IPS DF 19.7 (cell line): ENCODE data around the gene TRIM46.
A peak's percentile ranks its signal among the peaks of the same experiment; 100 is the strongest.
"Not testable (repeated sequence)": the region's sequence is repeated elsewhere in the genome, so short reads cannot be mapped to it uniquely, and the experiment has no call there.

Source experiments
- DNase-seq: peaks from one replicate; pipeline ENCODE4 v3.0.0-alpha.2; 2013; ENCODE audit warnings: low read depth, low spot score

TRIM46 gene

DNA sequence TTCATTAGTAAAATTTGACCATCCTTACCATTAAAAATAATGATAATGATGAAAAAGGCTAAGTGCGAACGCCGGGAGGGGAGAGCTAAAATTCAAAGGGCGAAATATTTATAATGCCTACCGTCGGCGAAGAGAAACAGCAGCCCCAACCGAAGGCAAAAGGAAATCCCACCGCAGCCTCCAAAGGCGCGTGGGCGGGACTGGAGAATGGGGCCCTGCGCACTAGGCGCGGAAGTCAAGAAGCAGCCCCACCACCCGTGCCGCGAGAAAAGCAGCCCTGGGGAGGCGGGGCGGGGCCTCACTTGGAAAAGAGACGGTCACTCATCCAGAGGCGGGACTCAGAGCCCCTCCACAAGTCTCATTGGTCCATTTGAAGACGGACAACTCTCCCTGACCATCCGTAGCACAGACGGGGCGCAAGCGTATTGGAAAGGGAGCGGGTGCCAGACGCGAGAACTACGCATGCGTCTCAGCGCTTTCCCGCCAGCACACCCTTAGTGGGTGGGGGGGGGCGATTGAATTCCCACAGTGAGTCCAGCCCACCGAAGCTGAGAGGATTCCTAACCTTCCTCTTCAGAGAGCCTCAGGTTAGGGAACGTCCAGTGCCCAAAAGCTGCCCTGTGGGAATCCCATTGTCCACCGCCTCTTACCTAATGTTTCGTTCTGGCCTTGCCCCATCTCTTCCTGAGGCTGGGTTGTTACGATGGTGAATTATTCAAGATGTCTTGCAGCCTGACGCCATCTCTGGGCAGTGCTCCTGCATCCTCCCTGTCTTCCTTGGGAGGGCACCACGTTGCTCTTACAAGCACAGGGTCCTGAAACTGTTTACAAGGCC lies 53.8 kb downstream of the TRIM46 start:
- peak; percentile 97 for DNase-seq

DNA sequence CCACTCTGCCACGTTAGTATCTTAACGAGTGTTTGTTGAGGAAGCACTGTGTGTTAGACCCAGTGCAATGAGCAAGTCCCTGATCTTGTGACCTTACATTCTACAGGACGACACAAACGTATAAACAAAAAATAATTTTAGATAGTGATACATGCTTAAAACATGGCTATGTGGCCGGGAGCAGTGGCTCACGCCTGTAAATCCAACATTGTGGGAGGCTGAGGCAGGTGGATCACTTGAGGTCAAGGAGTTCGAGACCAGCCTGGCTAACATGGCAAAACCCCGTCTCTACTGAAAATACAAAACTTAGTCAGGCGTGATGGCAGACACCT lies 54.4 kb downstream of the TRIM46 start:
- DNase-seq, result no peak

DNA sequence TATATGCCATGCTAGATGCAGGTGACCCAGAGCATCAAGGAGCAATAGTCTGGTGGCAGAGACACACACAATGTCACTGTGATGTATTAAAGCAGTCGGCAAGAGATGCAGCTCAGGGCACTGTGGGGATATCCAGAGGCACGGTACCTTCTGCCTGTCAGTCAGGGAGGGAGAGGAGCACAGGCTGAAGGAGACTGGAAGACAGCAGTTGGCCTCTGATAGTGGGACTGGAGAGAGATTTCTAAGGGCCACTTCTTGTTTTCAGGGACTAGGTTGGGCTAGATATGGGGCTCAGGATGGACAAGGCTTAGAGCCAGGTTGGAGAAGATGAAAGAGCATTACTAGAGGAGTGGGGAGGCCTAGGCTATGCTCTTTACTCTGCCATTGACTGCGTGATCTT lies 57.7 kb downstream of the TRIM46 start:
- not testable (repeated sequence) for DNase-seq

DNA sequence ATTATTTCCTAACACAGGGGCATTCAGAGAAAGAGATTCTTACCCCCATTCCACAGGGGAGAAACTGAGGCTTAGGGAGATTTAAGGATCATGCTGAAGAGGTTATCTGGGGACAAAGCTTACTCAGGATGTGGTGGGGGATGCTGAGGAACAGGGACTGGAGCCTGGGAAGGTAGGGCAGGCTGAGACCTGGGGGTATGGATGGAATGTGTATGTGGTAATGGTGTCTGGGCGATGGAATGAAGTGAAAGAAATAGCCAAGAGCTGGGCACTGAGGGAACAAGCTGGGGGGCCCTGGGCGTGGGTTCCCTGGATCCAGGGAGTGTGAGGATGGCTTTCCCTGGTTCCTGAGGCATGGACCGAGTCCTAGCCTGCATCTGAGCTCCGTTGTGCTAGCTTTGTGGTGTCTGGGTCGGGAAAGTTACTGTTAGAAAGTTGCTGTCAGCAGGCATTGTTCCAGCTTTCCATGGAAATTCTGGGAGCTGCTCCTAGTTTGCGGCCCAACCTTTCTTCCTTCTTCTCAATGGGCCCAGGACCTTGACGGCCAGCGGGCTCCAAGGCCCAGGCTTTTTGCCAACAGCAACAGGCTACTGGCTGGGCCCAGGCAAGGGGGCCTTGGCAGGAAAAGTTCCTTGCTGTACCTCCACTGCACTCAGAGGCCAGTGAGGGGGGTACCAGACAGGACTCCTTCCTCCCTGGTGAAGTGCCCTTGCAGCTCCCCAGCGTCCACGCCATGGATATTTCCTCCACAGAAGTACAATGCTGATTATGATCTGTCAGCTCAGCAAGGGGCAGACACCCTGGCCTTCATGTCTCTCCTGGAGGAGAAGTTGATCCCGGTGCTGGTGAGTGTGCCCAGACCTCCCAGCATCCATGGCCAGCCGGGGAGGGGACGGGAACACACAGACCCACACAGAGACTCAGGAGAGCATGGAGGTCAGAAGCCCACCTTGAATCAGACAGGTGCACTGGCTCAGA lies 58.6 kb downstream of the TRIM46 start:
- not testable (repeated sequence) for DNase-seq

DNA sequence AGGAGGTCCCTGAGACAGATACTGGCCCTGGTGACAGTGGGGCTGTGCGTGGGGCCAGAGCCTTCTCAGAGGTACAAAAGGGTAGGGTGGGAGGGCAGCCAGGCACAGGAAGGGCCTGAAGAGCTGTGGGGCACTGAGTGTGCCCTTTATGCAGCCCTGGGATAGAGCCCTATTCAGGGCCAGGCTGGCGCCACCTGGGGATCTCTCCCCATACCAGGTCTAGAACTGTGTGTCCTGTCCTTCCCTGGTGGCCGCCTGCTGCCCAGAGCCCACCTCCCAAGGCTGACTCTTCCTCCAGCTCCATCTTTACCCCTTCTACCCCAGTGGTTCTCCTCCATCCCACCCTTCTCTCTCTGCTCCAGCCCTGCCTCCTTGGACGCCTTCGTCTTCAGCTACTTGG lies 59.9 kb downstream of the TRIM46 start:
- DNase-seq, result not testable (repeated sequence)
